Measurements from ENCODE around the gene CRYGA. TPM values are rescaled to one million over a fixed set of nuclear protein-coding genes. Genes with fewer than 3 reads are reported as not detected.
"Not testable (repeated sequence)": the region's sequence is repeated elsewhere in the genome, so short reads cannot be mapped to it uniquely, and the experiment has no call there.

CRYGA gene
- total RNA-seq, 1 donor = not detected

DNA sequence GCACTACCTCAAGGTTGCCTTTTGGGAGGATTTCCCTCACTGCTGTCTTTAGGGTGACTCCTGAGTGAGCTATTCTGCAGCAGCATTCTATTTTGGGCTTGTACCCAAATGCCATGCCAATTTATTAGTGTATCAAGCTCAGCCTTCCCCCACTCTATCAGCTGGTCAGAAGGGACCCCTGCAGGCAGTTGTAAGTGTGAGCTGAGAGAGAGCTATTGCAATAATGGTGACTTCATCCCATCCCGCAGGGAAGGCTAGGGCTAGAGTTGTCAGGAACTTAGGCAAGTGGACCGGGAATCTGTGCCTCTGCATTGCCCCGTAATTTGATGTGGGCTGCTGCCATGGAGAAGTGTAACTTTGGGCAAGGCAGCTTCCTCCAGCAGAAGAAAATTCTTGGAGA, 15.6 kb downstream of the CRYGA start:
- no peak for TF ChIP-seq CTCF (IDR thresholded peaks at IDR 0.05; ENCODE audit: insufficient read depth, low read length)
- no peak overlapping the region for H3K4me3 ChIP-seq (ENCODE audit: low read depth, low read length)
- no peak for DNase-seq (ENCODE audit: low read depth)

- H3K4me3 ChIP-seq (ENCODE audit: low read depth, low read length) = no peak overlapping the region
- no peak for TF ChIP-seq CTCF (IDR thresholded peaks at IDR 0.05; ENCODE audit: insufficient read depth, low read length)
- DNase-seq (ENCODE audit: low read depth) = no peak
Measured at GRCh38 chr2:208147008-208147407, 16.4 kb downstream of the CRYGA start.

- no peak for DNase-seq (ENCODE audit: low read depth)
- H3K4me3 ChIP-seq (ENCODE audit: low read depth, low read length) = no peak within 1 kb of the TSS
- no peak for TF ChIP-seq CTCF (IDR thresholded peaks at IDR 0.05; ENCODE audit: insufficient read depth, low read length)
Measured at GRCh38 chr2:208146006-208146405, 17.4 kb downstream of the CRYGA start, which contains the start of gene CRYGB. CRYGB (minus strand) TSS chr2:208146158; CDS start chr2:208146120, 38 bp downstream.

GRCh38 chr2:208142925-208143799, 20.2 kb downstream of the CRYGA start:
- H3K4me3 ChIP-seq (ENCODE audit: low read depth, low read length) = no peak overlapping the region
- DNase-seq (ENCODE audit: low read depth) = no peak
- TF ChIP-seq CTCF (IDR thresholded peaks at IDR 0.05; ENCODE audit: insufficient read depth, low read length) = no peak

DNA sequence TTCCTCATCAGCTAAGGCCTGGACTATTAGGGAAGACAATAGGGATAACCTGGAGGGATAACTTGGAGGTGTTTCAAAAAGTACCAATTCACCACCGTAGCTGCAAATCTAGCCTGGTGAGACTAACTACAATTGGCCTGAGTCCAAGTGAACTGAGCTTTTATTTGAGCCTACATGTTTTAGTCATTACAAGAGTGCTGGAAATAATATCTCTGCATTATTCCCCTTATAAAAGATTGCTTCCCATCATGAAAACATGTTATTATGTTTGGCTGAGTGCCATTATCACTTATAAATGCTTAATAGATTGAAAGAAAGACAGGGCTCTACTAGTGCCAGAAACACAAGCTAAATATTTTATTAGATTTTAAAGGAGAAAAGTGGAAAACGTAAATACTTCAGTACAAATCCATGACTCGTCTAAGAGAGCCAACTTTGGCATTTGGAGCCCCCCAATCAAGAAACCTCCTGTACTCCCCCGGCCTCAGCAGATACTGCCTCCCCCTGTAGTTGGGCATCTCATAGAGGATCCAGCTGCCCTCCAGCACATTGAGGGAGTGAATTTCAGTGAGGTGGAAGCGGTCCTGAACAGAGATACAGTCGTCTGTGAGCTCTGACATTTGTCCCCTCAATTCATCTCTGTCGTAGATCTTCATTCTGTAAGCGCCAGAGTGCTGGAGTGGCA, 21.0 kb downstream of the CRYGA start:
- no peak overlapping the region for H3K4me3 ChIP-seq (ENCODE audit: low read depth, low read length)
- peak; percentile 25 for DNase-seq (ENCODE audit: low read depth)
- no peak for TF ChIP-seq CTCF (IDR thresholded peaks at IDR 0.05; ENCODE audit: insufficient read depth, low read length)

GRCh38 chr2:208139447-208139846, 23.9 kb downstream of the CRYGA start:
- no peak for DNase-seq (ENCODE audit: low read depth)
- no peak overlapping the region for H3K4me3 ChIP-seq (ENCODE audit: low read depth, low read length)
- no peak for TF ChIP-seq CTCF (IDR thresholded peaks at IDR 0.05; ENCODE audit: insufficient read depth, low read length)

DNA sequence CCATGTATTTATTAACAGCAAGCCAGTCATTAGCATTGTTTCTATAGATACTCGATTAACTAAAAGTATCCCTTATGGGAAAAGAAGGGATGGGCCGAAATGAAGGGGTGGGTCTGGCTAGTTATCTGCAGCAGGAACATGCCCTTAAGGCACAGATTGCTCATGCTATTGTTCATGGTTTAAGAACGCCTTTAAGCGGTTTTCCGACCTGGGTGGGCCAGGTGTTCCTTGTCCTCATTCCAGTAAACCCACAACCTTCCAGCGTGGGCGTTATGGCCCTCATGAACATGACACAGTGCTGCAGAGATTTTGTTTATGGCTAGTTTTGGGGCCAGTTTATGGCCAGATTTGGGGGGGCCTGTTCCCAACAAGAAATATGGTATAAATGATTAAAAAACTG, 25.1 kb downstream of the CRYGA start:
- not testable (repeated sequence) for H3K4me3 ChIP-seq (ENCODE audit: low read depth, low read length); DNase-seq (ENCODE audit: low read depth)

All from fibroblast of the aortic adventitia (primary cell).